ENCODE results near the gene PEMT. TPM values are rescaled to one million over a fixed set of nuclear protein-coding genes. Genes with fewer than 3 reads are reported as not detected.

The PEMT gene
- total RNA-seq, 1 experiment from 2014 or later: 27.0 TPM

GRCh38 chr17:17485420-17485819 lies 106.1 kb downstream of the PEMT start:
- Histone ChIP-seq H3K27ac (ENCODE audit: low read length) (no peak overlapping the region), H3K4me3 (ENCODE audit: low read depth in 2 of 2, low read length in 2 of 2) (no peak overlapping the region), H3K27me3 (ENCODE audit: control insufficient read depth, insufficient read depth, low read length) (no peaks in the 10 kb centered on the region), H3K9me3 (ENCODE audit: control insufficient read depth, insufficient read depth, low read depth, low read length) (no peaks in the 10 kb centered on the region), H3K4me1 (ENCODE audit: control insufficient read depth, insufficient read depth, low read length) (no peaks in the 10 kb centered on the region), H3K36me3 (ENCODE audit: control insufficient read depth, insufficient read depth, low read length) (0 out of 2 replicates have a peak, but pooled peaks cover 2% of the 10 kb centered on the region)
- ATAC-seq (no peak), DNase-seq (ENCODE audit: low read depth, low spot score) (no peak)
- intact Hi-C loops (cut with micrococcal nuclease; ENCODE audit: unreplicated experiment) (no loop called here), in situ Hi-C loops (cut with HindIII; ENCODE audit: low pct_unique_long_range_greater_than_20kb, low sequenced_read_pairs) (no loop called here)
- TF ChIP-seq SIN3A (IDR thresholded peaks at IDR 0.05; ENCODE audit: borderline replicate concordance, insufficient read depth, low read depth, low read length) (no peak), REST (IDR thresholded peaks at IDR 0.05; ENCODE audit: insufficient read depth in 1 of 2, low read depth in 2 of 2, low read length in 1 of 2) (no peak), TCF7L2 (IDR thresholded peaks at IDR 0.05; ENCODE audit: low read depth, low read length) (no peak), POLR2AphosphoS5 (IDR thresholded peaks at IDR 0.05; ENCODE audit: low read depth, low read length) (no peak)
- ChIA-PET POLR2A (no interaction called here), CTCF (no interaction called here)
- no TSS peak for BruUV-seq (replicated peaks)

GRCh38 chr17:17484451-17484899 lies 107.0 kb downstream of the PEMT start:
- ATAC-seq (no peak), DNase-seq (ENCODE audit: low read depth, low spot score) (no peak)
- no peaks in the 10 kb centered on the region for H3K4me1 ChIP-seq (ENCODE audit: control insufficient read depth, insufficient read depth, low read length)
- H3K36me3 ChIP-seq (ENCODE audit: control insufficient read depth, insufficient read depth, low read length): peaks cover 2% of the 10 kb centered on the region; the same call in 1 of the 2 replicates
- H3K4me3 ChIP-seq (ENCODE audit: low read depth in 2 of 2, low read length in 2 of 2): no peak overlapping the region
- H3K27ac ChIP-seq (ENCODE audit: low read length): no peak overlapping the region
- CTCF ChIA-PET: no interaction called here
- H3K27me3 ChIP-seq (ENCODE audit: control insufficient read depth, insufficient read depth, low read length): no peaks in the 10 kb centered on the region
- in situ Hi-C loops (cut with HindIII; ENCODE audit: low pct_unique_long_range_greater_than_20kb, low sequenced_read_pairs): no loop called here
- intact Hi-C loops (cut with micrococcal nuclease; ENCODE audit: unreplicated experiment): no loop called here
- TF ChIP-seq POLR2AphosphoS5 (IDR thresholded peaks at IDR 0.05; ENCODE audit: low read depth, low read length) (no peak), REST (IDR thresholded peaks at IDR 0.05; ENCODE audit: insufficient read depth in 1 of 2, low read depth in 2 of 2, low read length in 1 of 2) (no peak), TCF7L2 (IDR thresholded peaks at IDR 0.05; ENCODE audit: low read depth, low read length) (no peak), SIN3A (IDR thresholded peaks at IDR 0.05; ENCODE audit: borderline replicate concordance, insufficient read depth, low read depth, low read length) (no peak), CTCF (IDR thresholded peaks at IDR 0.05) (no peak)
- BruUV-seq (replicated peaks): no TSS peak
- POLR2A ChIA-PET: no interaction called here
- H3K9me3 ChIP-seq (ENCODE audit: control insufficient read depth, insufficient read depth, low read depth, low read length): no peaks in the 10 kb centered on the region

Measured in Panc1 (cell line).